GM10266 (cell line): Measurements from ENCODE around the gene SUSD1.

Experiments
- DNase-seq: peaks from one replicate; pipeline ENCODE4 v3.0.0; 2012; ENCODE audit errors: extremely low spot score
- TF ChIP-seq, protein P1 (sequence below): IDR thresholded peaks from 2 replicates; pipeline ENCODE4 v1.5.1; 2012; ENCODE audit warnings: mild to moderate bottlenecking, low read depth; ENCODE audit not compliant: control insufficient read depth, insufficient read depth; ENCODE audit errors: missing control alignments

SUSD1 gene

DNA sequence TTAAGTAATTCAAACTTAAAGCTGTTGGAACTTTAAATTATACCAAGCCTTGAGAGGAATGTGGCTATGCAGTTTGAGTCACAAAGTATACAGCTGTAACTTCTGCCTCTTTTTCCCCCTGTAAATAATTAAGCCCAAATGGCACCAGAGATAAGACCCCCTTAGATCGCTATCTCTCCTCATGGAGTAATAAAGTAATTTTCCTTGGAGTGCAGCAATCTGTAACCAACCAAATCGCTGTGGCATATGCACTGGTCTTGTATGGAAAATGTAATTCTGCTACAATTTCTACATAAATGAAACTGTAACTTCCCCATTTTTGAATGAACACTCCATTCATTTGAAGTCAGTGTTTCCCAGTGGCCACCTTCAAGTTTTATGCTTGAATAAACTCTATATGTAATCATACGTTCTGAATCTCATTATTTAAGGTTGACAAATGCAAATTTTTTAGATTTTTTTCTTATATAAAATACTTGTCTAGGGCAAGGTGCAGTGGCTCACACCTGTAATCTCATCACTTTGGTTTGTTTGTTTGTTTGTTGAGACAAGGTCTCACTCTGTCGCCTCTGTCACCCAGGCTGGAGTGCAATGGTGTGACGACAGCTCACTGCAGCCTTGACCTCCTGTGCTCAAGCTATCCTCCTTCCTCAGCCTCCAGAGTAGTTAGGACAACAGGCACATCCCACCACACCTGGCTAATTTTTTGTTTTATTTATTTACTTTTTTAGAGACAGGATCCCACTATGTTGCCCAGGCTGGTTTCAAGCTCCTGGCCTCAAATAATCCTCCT lies 12.3 kb downstream of the SUSD1 start:
- TF ChIP-seq, protein P1, sequence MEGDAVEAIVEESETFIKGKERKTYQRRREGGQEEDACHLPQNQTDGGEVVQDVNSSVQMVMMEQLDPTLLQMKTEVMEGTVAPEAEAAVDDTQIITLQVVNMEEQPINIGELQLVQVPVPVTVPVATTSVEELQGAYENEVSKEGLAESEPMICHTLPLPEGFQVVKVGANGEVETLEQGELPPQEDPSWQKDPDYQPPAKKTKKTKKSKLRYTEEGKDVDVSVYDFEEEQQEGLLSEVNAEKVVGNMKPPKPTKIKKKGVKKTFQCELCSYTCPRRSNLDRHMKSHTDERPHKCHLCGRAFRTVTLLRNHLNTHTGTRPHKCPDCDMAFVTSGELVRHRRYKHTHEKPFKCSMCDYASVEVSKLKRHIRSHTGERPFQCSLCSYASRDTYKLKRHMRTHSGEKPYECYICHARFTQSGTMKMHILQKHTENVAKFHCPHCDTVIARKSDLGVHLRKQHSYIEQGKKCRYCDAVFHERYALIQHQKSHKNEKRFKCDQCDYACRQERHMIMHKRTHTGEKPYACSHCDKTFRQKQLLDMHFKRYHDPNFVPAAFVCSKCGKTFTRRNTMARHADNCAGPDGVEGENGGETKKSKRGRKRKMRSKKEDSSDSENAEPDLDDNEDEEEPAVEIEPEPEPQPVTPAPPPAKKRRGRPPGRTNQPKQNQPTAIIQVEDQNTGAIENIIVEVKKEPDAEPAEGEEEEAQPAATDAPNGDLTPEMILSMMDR = no peak
- no peak for DNase-seq

DNA sequence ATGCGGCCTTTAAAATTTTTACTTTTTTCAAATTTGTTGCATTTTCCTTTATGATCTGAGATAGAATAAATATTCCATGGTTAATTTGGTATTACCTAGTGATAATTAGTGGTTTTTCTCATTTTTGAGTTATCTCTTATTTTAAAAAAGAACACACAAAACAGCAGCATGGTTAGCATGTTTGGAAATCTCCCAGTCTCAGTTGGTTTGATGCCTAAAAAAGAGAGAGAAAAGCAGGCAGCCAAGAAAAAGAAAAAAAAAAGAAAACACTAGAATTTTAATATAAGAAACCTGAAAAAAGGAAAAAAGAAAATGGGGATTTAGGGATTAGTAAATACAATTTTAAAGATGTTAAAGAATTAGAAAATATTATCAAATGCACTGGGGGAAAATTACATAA lies 15.3 kb downstream of the SUSD1 start:
- TF ChIP-seq, protein P1 = no peak
- DNase-seq = no peak

DNA sequence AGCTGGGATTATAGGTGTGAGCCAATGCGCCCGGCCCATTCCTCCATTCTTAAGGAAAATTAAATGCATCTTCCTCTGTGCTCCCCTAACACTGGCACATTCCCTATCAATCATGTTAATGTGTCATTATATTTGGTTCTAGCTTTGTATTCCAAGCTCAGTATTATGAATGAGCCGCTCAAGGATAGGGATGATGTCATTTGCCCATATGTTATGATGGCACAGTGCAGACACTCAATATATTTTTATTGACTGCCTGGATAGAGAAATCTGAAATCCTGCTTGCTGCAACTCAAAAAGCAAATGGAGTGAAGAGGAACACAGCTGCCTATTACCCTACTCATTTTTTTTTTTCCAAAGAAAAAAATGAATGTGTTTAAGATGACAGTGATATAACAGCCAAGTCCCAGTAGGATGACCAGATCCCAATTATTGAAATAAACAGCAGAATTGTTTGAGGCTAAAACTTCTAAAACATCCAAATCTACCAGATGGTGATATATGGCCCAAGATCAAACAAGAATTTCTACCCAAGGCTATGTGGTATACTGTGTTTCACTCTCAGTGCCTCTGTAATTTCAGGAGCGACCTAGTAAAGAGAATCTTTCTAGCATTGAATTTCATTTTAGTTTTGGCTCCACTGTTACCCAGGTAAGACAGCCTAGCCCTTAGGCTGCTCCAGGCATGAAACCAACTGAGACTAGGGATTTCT lies 16.3 kb downstream of the SUSD1 start:
- TF ChIP-seq, protein P1 = no peak
- no peak for DNase-seq

DNA sequence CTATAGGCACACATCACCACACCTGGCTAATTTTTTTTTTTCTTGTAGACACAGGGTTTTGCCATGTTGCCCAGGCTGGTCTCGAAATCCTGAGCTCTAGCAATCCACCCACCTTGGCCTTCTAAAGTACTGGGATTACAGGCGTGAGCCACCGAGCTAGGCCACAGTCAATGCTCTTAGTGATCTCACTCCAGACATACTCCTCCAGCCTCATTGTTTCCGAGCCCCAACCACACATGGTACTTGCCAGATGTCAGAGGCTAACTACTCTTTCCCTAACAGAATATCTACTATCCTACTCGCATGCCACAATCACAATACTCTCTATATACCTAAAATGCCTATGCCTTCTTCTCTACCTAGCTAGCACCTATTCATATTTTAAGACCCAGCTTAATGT lies 17.1 kb downstream of the SUSD1 start:
- TF ChIP-seq, protein P1 = no peak
- no peak for DNase-seq

DNA sequence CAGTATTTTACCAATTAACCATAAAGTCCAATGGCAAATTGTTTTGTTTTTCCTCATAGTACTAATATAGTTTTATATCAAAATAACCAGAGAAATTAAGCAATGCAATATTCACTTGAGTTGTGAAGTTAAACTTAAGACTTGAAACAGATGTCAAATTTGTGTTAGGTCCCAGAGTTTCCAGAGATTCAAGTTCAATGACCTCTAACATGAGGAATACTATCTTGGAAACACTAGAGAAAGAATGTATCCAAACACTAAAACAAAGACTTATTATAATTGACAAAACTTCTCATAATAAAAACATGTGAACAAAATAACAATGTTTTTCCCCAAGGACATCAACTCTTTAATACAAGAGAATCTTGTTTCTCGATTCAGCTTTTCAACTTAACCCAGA lies 18.0 kb downstream of the SUSD1 start:
- TF ChIP-seq, protein P1 = no peak
- no peak for DNase-seq

DNA sequence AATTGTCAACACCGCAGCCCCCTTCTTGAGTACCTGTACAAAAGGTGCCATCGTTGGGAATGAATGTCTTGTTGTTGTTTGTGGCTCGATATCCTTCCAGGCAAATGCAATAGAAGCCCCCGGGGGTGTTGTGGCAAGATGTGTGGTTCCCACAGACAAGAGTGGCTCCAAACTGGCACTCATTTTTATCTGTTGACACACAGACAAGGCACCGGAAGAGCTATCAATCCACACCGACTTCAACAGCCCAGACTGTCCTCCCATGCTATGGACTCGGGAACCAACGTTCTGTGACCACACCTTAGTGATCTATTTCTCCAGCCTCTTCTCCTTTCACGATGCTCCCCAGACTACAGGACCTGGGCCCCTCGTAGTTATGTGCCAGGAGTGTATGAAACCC lies 25.9 kb downstream of the SUSD1 start:
- TF ChIP-seq, protein P1 = no peak
- DNase-seq = no peak

DNA sequence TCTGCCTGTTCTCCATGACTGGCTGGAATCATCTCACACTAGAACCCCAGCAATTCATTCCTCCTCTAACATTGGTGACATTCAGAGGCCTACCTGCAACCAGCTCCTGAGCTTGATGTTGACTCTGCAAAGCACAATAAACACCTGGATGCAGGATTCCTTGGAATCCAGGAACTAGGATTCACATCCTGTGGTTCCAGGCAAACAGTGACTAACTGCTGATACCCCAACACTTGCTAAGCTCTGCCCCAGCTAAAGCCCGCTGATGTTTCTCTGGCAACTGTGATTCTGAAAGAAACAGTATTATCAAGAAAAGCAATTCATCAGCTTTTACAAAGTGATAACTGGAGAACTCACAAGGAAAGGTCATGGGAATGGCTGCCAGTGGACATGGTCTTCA lies 29.2 kb downstream of the SUSD1 start:
- no peak for DNase-seq
- TF ChIP-seq, protein P1 = no peak
